ENCODE measurements around the gene CELA1.
A peak's percentile ranks its signal among the peaks of the same experiment; 100 is the strongest.

The CELA1 gene

DNA sequence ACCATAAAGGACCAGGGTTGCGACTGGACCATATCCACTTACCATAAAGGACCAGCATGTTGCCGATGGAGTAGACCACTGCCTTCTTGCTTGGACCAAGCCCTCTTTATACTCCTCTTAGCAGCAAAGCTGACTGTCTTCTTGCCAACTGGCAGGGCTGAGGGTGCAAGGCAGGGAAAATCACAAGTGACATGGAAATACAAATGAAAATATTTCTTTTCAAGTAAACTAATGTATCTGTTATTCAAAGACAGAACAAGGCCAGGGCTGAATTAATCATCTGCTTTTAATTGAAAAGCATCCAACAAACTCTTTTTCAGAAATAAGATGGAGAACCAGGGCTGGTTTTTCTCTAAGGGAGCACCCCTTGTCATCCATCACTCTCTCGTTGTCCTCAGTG is at the start of gene CELA1:
TSS of gene CELA1 (minus strand) at position 99 of the 400 bp plus-strand sequence. CDS start at position 58, 41 bp downstream.
- no peak for DNase-seq

DNA sequence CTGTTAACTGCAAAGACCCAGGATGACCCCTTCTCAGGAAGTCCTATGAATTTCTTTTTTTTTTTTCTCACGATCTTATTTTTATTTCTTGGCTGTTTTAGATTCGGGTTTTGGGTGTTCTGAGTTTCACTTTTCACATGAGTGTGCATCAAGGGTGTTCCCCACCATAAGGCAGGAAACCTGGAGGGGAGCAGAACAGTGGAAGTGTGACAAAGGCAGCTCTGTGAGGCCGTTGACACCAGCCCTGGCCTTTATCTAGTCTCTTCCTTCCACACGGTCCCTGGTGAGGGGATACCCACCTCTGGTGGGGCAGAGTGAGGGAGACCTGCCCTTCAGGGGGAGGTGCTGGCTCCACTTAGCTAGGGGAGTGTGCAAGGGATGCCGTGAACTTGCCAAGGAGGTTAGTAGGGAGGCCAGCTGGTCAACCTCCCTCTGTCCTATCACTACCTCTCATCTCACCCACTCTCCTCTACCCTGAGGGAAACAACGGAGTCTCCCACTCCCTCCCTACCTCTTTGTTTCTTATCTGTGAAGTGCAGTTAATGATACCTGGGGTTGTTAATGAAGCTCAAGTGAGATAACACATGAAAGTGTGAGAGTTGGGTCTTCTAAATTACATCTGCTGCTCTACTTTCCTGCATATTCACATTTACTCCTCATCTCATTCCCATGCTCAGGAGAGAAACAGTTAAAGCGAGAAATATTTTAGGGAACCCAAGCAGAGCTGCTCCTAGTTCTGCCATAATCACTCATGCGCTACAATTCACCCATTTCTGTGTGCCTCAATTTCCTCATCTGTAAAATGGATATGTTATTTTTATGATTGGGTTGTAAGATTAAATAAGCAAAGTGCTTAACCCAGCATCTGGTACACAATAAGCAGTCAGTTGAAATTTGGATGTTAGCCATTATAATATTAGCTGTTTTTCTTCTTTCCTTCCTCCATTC is 49.1 kb upstream of the CELA1 start:
- no peak for DNase-seq

DNA sequence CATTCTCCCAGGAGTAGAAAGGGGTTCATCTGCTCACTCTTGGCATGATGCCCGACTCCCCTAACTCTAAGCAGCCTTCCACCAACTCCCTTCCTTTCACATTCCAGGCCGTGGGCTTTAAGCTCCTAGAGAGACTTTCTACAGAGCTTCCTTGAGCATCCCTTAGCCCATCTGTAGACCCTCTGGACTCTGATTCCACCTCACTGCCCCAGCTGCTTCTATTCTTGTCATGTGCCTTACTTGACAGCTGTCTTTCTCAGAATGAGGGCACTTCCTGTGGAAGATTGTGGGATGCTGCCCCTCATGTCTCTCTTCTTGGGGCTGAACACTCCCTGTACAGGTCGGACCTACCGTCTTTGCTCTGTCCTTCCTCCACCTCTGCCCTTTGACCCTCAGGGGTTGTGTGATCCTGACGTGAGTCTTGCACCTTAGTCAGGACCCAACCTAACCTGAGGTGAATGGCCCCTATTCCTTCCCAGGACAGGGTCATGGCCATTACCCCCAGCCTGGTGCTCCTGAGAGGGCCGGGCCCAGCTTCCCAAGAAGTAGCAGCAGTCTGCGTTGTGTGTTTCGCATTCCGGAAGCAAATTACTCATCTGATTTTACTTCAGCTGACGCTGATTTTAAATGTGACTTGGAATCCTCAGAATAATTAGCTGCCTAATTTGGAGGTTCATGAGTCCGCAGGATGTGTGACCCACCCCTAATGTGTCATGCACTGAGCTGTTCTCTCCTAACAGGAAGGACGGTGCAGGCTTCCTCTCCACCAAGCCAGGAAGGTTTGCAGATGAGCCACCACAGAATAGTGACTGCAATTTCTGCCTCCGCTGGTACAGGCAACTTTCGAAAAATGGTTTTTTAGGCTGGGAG is 47.4 kb upstream of the CELA1 start:
- no peak for DNase-seq

DNA sequence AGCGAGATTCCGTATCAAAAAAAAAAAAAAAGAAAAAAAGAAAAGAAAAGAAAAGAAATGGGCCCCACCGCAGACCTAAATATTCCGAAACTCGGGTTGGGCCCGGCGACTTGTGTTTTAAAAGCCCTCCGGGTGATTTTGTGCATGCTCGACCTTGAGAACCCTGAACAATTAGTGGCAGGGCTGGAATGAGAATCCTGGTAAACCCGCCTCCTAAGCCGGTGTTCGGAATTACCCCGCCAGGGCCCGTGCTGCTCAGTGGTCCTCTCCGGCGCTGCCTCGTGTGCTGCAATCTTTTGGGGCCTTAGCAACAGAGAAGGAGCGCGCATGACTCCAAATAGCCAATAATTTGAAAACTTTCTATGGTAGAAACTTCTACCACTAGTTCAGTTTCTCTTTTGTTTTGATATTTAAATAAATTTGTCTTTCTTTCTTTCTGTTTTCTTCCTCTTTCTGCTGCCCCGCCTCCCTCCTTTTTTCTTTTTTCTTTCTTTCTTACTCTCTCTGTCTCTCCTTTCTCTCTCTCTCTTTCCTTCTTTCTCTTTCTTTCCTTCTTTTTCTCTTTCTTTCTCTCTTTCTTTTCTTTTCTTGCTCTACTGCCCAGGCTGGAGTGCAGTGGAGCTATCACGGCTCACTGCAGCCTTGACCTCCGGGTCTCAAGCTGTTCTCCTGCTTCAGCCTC is 46.2 kb upstream of the CELA1 start:
- DNase-seq: no peak

DNA sequence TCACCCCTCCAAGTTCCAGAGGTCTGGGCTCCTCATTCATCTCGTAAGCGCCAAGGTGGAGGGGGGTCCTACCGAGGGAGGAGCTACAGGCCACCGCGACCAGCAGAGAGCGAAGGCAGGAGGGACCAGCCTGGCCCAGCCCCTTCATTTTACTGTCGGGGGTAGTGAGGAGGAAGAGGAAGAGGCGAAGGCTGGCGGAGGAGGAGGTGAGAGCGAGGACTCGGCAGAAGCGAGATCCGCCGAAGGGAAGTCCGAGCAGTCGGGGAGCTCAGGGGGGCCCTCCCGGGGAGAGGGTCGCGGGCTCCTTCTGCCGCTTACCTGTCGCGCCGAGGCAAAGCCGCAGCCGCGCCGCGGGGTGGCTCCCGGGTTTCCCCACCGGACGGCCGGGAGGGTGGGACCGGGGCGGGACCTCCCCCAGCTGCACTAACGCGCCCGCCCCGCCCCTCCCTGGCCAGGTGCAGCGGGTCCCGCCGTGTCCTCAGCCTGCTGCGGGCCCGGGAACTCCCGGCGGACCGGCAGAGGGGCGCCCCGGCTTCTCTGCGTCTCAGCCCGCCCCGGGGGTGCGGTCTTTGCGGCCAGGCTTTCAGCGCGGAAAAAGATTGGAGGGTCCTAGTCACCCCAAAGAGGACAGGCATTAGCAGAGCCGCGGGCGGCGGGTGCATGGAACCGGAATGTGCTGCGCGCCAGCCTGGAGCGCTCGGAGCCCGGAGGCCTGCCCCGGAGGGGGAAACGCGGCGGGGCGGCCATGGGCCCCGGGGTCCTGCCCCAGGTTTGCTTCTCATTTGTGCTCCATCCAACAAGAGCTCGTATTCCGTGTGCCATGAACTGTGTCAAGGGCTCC is 45.0 kb upstream of the CELA1 start, which contains the start of gene GALNT6:
TSS of gene GALNT6 (minus strand) at position 124 of the 841 bp plus-strand sequence. CDS start 11,625 bp downstream, outside the sequence.
- peak; percentile 37 to 49 (median 45) for DNase-seq

DNA sequence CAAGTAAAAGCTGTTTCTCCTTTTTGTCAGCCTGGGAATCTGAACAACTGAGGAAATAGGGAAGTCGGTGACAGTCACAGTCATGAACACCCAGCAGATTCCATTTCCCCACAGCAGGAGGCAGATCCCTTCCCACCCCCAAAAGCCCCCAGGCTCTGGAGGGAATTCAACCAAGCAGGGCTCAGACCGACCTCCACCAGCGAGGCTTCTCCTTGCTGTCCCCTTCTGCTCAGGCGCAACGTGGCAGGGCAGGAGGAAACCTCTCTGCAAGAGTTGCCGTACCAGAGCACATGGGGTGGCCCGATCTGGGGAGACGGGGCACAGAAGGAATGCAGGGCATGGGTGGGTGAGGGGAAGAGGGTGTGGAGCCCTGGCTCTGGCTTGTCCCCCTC is 44.4 kb upstream of the CELA1 start:
- DNase-seq: no peak

DNA sequence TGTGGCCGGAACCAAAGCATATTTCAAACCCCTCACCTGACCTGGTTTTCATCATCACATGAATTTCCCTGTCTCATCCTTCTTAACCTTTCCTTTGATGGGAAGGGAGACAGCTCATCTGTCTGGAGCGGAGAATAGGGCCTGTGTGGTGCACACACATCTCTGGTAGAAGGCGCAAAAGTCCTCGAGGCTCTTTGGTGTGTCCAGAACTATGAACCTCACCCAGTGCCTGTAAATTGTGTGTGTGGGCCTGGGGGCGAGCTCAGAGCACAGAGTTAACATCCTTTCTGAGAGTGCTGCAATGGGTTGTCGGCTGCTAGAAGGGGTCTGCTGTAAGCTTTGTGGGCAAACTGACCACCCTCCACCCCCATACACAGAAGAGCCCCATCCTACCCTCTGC is 44.0 kb upstream of the CELA1 start:
- DNase-seq: no peak

DNA sequence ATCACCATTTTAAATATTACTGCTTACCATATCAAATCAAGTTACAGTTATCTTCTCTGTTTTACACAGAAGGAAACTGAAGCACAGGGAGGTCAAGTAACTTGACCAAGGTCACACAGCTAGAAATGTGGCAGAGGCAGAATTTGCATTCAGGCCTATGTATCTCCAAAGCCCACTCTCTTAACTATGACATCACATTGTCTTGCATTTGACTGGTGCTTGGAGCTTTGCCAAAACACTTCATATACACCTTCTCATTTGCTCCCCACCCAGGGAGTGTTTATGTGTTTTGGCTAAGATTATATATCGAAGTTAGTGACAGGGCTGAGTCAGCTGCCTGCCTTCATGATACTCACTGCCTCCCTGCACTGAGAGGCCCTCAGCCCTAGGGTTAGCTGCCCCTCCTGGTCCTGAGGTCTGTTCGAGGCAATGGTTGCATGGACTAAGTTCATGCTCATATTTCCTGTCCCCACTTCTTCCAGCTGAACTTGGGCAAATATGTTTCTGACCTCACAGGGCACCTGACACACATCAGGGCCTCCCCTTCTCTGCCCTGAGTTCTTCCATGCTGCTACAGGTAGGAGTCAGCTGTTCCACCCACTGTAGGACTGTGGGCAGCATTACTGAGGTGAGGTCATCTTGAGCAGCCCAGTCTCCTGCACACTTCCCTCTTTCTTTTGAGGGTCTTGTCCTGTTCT is 43.0 kb upstream of the CELA1 start:
- DNase-seq: no peak

DNA sequence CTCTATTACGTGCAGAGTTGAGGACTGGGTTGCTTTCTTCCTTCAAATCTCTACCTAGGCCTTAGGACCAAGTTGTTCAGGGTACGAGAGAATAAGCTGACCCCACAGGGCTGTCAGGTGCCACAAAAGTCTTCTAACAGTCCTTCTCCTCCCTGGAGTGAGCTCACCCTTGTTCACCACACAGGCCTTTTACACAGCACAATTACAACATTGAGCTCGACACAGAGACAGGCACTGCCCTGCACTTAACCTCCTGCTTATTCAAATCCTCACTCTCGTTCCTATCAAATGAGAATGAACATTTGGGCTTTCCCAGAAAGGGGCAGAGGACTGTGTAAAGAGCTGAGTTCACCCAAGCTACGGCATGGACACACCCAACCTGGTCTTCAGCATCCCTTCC is 42.4 kb upstream of the CELA1 start:
- no peak for DNase-seq

DNA sequence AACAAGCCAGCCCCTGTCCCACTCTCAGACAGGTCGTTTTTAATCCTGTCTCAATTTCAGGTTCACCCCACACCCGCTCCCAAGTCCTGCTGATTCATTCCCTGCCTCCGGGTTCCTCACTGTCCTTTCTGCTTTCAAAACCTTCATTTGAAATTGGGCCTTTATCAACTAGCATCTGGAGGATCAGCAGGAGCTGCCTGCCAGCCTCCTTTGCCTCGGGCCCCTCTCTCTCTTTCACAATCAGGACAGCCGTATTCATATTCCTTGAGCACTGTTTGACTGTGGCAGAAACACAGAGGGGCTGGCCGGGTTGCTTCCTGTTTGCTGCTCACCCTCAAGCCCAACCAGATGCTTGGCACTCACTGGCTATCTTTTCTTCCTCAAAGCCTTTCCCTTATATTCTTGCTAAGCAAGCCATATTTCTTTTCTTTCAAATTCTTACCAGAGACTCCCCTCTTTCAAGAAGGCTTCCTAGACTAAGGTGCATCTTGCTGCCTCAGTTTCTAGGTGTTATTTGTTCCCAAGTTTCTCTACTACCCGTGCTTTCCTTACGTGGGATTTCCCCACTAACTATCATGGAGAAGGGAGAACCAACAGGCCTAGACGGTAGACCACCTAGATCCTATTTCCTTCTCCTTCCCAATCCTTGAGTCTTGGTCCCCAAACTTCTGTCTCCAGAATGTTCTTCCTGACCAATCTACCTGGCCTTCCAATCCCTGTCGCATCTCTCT is 41.8 kb upstream of the CELA1 start:
- DNase-seq: no peak

DNA sequence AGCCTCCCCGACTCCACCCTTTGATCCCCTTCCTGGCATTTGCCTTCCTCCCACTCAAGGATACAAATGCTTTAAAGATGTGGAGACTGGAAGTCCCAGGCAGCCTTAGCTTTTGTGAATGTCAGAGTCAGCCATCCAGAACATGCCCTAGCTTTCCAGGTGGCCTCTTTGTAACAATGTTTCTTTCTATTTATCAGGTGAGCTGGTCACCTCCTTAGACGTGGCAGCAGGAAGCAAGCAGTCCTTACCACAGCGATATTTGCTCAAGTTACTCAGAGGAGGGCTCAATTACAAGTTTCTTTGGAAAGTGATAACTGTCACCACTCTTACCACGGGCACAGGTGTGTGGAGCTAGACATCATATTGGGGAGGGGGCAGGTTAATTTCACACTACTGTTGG is 39.9 kb upstream of the CELA1 start:
- DNase-seq: no peak

DNA sequence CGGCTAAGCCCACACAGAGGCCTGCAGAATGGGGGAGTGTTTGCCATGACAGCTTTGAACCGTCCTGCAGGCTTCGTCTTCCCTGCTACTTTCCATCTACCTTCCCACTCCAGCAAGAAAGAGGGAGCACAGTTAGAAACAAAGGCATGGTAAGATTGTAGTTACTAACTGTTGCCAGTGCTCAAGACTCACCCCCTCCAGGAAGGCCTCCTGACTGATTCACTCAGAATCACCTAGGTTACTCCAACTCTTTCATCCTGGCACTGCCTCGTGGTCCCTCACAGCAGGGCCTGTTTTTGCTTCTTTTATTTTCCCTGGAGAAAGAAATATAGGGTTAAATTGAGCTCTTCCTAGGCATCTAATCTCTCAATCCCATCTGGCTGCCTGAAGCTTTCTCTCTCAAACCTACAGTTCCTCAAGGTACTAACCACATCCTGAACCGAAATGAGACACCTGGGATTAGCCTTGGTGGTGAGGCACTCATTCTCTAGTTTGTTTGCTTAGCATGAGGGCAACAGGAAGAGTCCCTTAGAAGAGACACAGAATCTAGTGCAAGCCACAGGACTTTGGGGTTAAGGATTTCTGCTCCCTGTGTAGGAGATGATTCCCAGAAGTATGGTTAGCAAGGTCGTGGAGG is 36.9 kb upstream of the CELA1 start:
- DNase-seq: no peak

DNA sequence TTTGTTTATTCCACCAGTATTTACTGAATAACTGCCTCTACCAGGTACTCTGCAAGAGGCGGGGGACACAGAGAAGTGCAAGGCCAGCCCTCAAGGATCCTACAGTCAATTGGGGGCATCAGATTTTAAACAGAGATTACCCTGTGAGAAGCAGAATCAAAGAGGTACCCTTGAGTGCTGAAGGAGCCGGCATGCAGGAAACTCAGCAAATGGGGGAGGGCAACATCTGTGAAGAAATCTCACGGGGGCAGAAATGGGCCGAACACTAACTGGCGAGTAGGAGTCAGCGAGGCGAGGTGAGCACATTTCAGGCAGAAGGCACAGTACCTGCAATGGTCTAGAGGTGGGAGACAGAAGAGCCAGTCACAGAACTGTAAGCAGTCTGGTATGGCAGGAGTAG is 35.7 kb upstream of the CELA1 start:
- DNase-seq: no peak

DNA sequence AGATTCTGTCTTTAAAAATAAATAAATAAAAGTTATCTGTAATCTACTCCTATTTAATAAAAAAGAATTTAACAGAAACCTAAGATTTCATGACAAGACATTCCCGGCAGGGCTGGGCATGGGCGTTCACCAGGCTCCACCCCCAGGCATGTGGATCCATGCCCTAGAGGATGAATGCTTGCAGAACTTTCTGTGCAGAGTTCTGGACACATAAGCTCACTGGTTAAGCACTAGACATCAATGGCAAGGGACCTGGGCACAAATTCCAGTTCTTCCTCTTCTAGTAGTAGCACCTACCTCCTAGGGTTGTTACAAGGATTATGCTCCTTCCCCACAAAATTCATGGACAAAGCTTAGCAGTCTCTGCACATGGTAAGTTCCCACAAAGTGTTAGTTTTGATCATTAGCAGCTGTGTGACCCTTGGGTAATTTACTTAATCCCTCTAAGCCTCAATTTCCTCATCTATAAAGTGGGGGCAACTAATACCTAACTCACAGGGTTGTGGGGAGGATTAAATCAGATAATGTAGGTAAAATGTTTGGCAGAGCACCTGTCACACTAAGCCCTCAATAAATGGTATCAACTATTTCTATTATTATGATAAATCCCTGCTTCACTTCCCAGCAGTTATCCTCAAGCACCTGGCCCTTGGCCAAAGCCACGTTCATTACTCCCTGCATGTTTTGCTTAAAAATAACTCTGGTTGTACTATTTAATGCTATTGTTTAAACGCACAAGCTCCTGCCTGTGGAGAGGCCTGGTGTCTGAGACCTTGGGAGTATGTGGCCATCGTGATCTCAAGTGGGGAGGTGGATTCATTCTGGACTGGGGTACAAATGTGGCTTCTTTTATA is 35.0 kb upstream of the CELA1 start:
- no peak for DNase-seq

DNA sequence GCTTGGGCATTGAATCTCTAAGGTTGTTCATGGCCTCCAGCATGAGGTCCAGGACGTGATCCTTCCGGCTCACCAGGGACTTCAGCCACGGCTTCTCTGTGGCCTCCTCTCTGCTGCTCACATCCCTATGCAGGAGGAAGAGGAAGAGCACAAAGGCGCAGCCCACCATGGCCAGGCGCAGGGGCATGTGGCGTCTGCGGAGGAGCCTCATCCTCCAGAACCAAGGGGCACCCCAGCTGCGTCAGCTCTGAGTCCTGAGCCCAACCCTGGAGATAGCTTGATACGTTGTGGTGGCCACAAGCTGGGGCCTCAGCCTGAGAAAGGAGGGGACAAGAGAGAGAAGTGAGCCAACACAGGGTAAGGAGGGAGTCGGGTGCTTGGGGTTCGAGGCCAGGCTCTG is 33.1 kb upstream of the CELA1 start:
- no peak for DNase-seq

DNA sequence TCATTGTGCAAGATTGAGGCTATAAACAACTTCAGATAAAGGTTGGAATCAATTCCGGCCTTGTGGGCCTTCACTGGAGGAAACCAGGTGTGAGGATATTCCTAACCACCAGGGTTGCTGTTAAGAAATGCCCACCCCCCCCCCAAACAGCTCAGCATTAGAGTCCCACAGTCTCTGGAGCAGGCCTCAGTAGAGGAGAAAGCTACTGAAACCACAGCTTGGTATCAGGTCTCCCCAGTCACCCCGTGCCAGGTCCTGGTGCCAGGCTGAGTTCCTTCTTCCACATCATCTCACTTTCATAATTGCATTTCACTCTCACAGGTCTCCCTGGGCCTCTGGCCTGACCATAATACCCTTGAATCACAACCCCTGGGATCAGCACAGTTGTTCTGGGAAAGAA is 32.3 kb upstream of the CELA1 start:
- no peak for DNase-seq

DNA sequence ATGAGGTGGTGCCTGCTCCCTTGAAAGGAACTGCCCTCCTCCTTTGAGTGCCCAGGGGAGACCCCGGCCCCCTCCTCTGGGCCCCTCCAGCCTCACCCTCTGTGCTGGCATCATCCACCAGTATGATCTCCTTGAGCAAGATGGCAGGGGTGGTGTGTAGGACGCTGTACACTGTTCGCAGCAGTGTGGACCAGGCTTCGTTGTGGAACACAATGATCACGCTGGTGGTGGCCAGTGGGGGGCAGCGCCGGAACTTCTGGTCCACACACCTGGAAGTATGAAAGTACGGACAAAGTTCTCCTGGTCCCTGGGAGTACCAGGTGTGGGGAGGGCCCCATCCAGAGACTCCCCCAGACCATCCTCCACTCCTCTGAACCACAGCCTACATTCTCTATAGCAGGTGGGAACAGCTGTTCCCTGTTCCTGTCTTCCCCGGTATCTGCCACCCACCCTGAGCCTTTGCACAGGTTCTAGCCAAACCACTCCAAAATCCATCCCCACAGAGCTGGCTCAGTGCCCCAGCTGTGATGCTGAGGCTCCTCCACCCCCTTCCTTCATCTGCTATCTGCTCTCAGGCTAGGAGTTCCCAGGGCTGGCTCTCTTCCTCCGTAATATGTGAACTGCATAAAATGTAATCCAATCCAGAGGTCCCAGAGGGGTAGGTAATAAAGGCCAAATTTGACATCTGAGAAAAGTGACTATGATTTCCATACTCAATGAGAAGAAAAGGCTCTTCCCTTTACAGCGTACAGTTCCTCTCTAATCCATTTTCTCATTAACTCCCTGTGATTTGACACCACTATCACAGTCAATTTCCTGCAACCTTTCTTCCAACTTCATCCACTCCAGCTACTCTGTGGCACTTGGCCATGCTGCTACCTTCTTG is 30.9 kb upstream of the CELA1 start:
- no peak for DNase-seq

DNA sequence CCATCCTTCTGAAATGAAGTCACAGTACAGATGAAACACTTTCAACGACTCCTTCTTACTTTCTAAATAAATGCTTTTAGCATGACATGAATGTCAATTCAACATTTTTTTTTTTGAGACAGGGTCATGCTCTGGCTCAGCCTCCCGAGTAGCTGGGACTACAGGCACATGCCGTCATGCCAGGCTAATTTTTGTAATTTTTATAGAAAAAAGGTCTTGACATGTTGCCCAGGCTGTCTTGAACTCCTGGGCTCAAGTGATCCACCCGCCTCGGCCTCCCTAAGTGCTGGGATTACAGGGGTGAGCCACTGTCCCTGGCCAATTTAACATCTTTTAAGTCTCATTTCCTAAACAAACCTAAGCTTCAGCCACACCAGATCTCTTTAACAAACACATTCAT is 28.4 kb upstream of the CELA1 start:
- no peak for DNase-seq

All from activated CD4-positive, CD25-positive, alpha-beta regulatory T cell (primary cell).